ENCODE measurements around the gene GRIA3. TPM values are rescaled to one million over a fixed set of nuclear protein-coding genes. Genes with fewer than 3 reads are reported as not detected.
A peak's percentile ranks its signal among the peaks of the same experiment; 100 is the strongest.
"Not testable (repeated sequence)": the region's sequence is repeated elsewhere in the genome, so short reads cannot be mapped to it uniquely, and the experiment has no call there.

GRIA3 gene
- total RNA-seq, 1 donor from 2014 or later, result under 0.01 TPM

DNA sequence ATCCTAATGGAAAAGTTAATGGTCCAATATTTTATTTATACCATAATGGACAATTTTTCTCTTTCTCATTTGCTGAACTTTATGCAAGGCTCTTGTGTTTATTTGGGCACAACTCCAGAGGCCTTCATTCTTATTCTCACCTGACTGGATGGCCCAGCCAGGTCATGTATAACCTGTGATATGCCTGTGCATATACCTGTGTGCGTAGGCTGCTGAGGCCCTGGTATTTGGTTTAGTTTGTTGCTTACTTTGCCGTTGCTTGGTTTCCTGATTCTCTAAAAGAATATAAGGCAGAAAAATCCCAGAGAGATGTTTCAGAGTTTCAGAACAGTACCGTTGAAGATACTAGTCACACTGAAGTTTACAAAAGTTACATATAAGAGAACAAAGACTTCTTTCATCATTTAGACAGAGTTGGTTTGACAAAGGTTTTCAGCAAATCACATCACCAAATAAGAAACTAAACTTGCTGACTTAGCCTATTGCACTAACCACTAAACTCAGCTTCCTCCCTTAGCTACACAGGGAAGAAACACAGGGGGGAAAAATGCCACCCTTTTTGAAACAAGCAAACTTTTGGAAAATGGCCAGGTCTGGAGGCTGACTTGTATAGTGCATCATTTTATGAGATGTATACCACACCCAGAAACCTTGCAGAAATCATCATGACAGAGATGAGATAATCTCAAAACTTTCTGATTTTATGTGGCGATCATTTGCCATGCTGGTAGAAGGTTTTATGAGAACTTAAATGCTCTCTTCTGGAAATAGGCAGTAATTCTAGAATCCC, 248.5 kb downstream of the GRIA3 start:
- TF ChIP-seq, protein P1, sequence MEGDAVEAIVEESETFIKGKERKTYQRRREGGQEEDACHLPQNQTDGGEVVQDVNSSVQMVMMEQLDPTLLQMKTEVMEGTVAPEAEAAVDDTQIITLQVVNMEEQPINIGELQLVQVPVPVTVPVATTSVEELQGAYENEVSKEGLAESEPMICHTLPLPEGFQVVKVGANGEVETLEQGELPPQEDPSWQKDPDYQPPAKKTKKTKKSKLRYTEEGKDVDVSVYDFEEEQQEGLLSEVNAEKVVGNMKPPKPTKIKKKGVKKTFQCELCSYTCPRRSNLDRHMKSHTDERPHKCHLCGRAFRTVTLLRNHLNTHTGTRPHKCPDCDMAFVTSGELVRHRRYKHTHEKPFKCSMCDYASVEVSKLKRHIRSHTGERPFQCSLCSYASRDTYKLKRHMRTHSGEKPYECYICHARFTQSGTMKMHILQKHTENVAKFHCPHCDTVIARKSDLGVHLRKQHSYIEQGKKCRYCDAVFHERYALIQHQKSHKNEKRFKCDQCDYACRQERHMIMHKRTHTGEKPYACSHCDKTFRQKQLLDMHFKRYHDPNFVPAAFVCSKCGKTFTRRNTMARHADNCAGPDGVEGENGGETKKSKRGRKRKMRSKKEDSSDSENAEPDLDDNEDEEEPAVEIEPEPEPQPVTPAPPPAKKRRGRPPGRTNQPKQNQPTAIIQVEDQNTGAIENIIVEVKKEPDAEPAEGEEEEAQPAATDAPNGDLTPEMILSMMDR (conservative IDR thresholded peaks at IDR 0.05; ENCODE audit: low read depth, low read length), result no peak
- DNase-seq (ENCODE audit: low read depth), result no peak

DNA sequence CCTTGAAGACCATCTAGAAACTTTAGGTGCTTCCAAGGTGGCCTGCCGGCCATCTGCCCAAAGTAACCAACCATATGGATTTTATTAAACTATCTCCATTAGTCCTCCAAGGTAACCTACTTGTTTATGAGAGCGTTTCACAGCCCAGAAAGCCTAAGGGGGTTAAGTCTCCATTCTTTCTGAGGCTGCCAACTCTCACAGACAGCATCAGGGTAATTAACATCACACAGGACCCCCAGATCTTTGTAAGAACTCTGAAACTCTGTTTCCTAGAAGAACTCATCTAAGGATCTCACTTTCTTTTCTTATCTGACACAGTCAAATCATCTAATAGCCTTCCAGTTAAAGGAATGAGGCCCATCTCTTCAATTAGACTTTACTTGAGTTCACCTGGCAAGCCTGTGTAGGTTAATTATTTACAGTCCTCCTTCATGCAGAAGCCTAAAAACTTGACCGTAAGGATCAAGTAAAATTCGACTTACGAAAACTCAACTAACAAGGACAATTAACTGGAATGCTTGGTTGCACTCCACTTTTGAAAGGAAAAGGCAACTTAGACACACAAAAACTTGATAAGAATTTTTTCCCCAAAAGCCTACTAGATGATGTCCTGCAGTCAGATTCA, 252.5 kb downstream of the GRIA3 start:
- no peak overlapping the region for H3K4me3 ChIP-seq (ENCODE audit: low read depth, low read length)
- no peak for DNase-seq (ENCODE audit: low read depth)
- TF ChIP-seq, protein P1 (conservative IDR thresholded peaks at IDR 0.05; ENCODE audit: low read depth, low read length), result no peak

More for the DNA sequence above, 248.5 kb downstream of the GRIA3 start:
- no peak overlapping the region for H3K4me3 ChIP-seq (ENCODE audit: low read depth, low read length)

DNA sequence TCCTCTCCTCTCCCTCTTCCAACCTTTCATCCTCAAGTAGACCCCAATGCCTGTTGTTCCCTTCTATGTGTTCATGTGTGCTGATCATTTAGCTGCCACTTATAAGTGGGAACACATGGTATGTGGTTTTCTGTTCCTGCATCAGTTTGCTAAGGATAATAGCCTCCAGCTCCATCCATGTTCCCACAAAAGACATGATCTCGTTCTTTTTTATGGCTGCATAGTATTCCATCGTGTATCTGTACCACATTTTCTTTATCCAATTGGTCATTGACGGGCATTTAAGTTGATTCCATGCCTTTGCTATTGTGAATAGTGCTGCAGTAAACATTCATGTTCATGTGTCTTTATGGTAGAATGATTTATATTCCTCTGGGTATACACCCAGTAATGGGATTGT, 255.8 kb downstream of the GRIA3 start:
- H3K4me3 ChIP-seq (ENCODE audit: low read depth, low read length), result not testable (repeated sequence)

DNA sequence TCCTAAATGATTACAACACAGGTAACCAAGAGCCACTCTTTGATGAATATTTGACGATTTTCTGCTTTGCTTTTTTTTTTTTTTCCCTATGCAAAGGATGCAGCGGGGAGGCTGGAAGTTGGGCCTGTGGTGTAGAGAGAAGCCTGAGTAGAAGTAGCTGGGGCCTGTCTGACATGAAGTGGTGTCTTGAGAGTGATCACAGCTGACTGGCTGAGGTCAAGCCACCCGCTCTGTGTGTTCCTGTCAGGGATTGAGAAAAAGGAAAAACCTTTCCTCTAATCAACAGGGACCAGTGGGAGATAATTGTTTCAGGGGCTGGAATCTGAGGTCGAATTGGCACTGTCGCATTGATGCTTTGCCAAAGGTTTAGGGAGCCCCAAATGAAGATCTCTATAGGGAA, 258.7 kb downstream of the GRIA3 start:
- no peak overlapping the region for H3K4me3 ChIP-seq (ENCODE audit: low read depth, low read length)
- no peak for DNase-seq (ENCODE audit: low read depth)
- TF ChIP-seq, protein P1 (conservative IDR thresholded peaks at IDR 0.05; ENCODE audit: low read depth, low read length), result no peak

More for the DNA sequence above, 255.8 kb downstream of the GRIA3 start:
- not testable (repeated sequence) for DNase-seq (ENCODE audit: low read depth)

DNA sequence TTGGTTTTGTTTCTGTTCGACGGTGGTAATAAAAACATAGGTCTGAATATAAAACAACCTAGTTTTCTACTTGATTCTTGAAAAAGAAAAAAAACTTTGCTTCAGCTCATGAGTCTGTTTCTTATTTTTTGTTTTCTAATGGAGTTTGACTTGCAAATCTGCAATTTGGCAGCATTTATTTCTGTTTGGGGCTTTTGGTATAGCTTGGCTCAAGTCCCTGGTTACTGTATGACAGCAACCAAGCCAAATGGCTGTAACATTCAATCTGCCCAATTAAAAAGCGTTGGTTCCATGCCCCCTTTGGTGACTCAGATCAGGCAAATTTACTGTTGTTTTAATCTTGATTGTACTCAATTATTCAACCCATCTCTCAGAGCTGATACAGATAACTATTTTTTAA, 263.4 kb downstream of the GRIA3 start:
- no peak overlapping the region for H3K4me3 ChIP-seq (ENCODE audit: low read depth, low read length)
- no peak for DNase-seq (ENCODE audit: low read depth)
- TF ChIP-seq, protein P1 (conservative IDR thresholded peaks at IDR 0.05; ENCODE audit: low read depth, low read length), result no peak

DNA sequence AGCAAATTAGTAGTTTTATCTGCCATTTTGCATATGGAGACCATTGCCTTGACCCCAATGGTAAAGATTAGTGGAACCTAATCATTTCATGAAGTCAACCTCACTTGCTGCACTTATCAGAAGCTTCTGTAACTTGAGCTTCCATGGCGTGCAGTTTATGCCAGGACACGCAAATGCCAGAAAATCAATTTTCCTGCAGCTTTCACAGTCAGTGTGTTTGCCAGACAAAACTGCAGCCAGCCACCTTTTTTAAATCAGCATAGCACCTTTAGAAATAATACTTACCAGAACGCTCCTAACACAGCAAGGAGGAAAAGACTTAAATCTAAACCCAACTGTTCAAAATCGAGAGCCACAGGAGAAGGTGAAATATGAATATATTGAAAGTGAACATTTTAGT, 265.3 kb downstream of the GRIA3 start:
- no peak for DNase-seq (ENCODE audit: low read depth)
- H3K4me3 ChIP-seq (ENCODE audit: low read depth, low read length), result no peak overlapping the region
- TF ChIP-seq, protein P1 (conservative IDR thresholded peaks at IDR 0.05; ENCODE audit: low read depth, low read length), result no peak

DNA sequence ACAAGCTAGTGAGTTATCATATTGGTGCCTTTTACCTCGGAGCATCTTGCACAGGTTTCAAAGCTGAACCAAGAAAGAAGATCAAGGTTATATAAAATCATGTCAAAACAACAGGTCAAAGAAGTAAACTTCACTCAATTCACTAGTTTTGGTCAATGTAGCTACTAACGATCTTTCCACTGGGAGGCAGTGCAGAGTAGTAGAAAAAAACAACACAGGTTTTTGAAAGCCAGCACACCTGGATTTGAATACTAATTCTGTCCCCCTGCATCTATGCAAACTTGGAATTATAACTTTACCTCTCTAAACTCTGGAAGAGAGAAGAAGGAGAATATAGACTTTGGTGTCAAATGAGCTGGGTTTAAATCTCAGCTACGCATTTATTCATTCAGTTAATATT, 266.1 kb downstream of the GRIA3 start:
- DNase-seq (ENCODE audit: low read depth), result no peak
- no peak overlapping the region for H3K4me3 ChIP-seq (ENCODE audit: low read depth, low read length)
- TF ChIP-seq, protein P1 (conservative IDR thresholded peaks at IDR 0.05; ENCODE audit: low read depth, low read length), result peak; percentile 65

All from epithelial cell of proximal tubule (primary cell).